Sigmoid colon (tissue), 7 donors: ENCODE data around the gene CLCN7. TPM values are rescaled to one million over a fixed set of nuclear protein-coding genes. Genes with fewer than 3 reads are reported as not detected.

Source experiments
- DNase-seq: peaks from one replicate; pipeline ENCODE4 v3.0.0-alpha.2; 2019
- H3K27ac ChIP-seq, 4 donors: fragments of 200-600 bp; sonication (generic); one replicate each; pipeline ENCODE4 v1.5.1; 2016 to 2019; ENCODE audit warnings: mild to moderate bottlenecking in 1 of 4
- H3K27me3 ChIP-seq, 3 donors: fragments of 200-600 bp; sonication (generic); one replicate each; pipeline ENCODE4 v1.5.1; 2019; ENCODE audit warnings: mild to moderate bottlenecking in 1 of 3
- H3K36me3 ChIP-seq, 4 donors: fragments of 200-600 bp; sonication (generic); one replicate each; pipeline ENCODE4 v1.5.1; 2016 to 2019
- H3K4me1 ChIP-seq, 4 donors: fragments of 200-600 bp; sonication (generic); one replicate each; pipeline ENCODE4 v1.5.1; 2017 to 2019
- H3K4me3 ChIP-seq, 4 donors: fragments of 200-600 bp; sonication (generic); one replicate each; pipeline ENCODE4 v1.5.1; 2017 to 2019; ENCODE audit warnings: mild to moderate bottlenecking in 2 of 4, moderate library complexity in 1 of 4
- H3K9me3 ChIP-seq, 4 donors: fragments of 200-600 bp in 3 of 4; sonication (generic) in 3 of 4; one replicate each; pipeline versions ENCODE4 v1.5.1 to v1.6.1; 2013 to 2019
- CTCF ChIP-seq, 4 experiments: fragments of 450-650 bp in 3 of 4; fragments of 200-600 bp in 1 of 4; IDR thresholded peaks; one replicate each; pipeline ENCODE4 v1.5.1; 2016 to 2019; ENCODE audit warnings: antibody characterized with exemption in 4 of 4, mild to moderate bottlenecking in 3 of 4, moderate library complexity in 2 of 4
- EP300 ChIP-seq, 4 donors: sonication (generic); formaldehyde crosslinking; IDR thresholded peaks; one replicate each; pipeline ENCODE4 v1.6.1; 2017; ENCODE audit warnings: antibody characterized with exemption in 4 of 4
- POLR2A ChIP-seq, 2 donors: fragments of 450-650 bp; IDR thresholded peaks; one replicate each; pipeline ENCODE4 v1.6.1; 2016; ENCODE audit warnings: antibody characterized with exemption in 2 of 2, mild to moderate bottlenecking in 2 of 2, moderate library complexity in 2 of 2
- POLR2AphosphoS5 ChIP-seq, 4 donors: sonication (generic); formaldehyde crosslinking; IDR thresholded peaks; one replicate each; pipeline ENCODE4 v1.6.1; 2017; ENCODE audit warnings: antibody characterized with exemption in 4 of 4
- WGBS, 2 donors: extraction: QIAGEN DNeasy Blood & Tissue Kit; methylation state at CpG; one replicate each; pipeline ENCODE4 v1.1.7; 2013; 5-methylcytosine and 5-hydroxymethylcytosine counted together
- intact Hi-C: fragments of 100-400 bp; cut with DNase I; formaldehyde crosslinking; loops from one replicate; pipeline ENCODE4 v1.15.1; 2023
- polyA plus RNA-seq, 3 donors: library from polyadenylated mRNA; stranded (reverse); fragments of 200-250 nt; gene quantifications; one replicate each; pipeline ENCODE4 v1.2.3, GENCODE V29; 2013
- total RNA-seq, 4 donors: library from RNA; depleted of rRNA; stranded (reverse); fragments of >200 nt; gene quantifications; one replicate each; pipeline ENCODE4 v1.1.0, GENCODE V29; 2016
- donor health status: healthy with polysubstance abuse.
- donor health status: Bipolar disorder and iron deficiency.
- donor health status: healthy.

Gene CLCN7
- total and polyA plus RNA-seq, 7 donors: 4.2 to 78.7 (median 38.7) TPM

GRCh38 chr16:1465567-1465915 lies 9.3 kb downstream of the CLCN7 start:
- no peak overlapping the region for H3K4me3 ChIP-seq
- H3K4me1 ChIP-seq: peaks cover 0 to 16% (median 11%) of the 10 kb centered on the region in 4 donors
- WGBS, 2 donors: 94 to 95% methylated on average over 13 of the region's 13 CpGs
- peaks cover 0 to 29% (median 5%) of the 10 kb centered on the region in 4 donors for H3K36me3 ChIP-seq
- no peak overlapping the region for H3K27ac ChIP-seq
- no peaks in the 10 kb centered on the region for H3K27me3 ChIP-seq
- no peak for DNase-seq
- TF ChIP-seq POLR2A (IDR thresholded peaks at IDR 0.05): no peak
- TF ChIP-seq EP300 (IDR thresholded peaks at IDR 0.05): no peak
- TF ChIP-seq CTCF (IDR thresholded peaks at IDR 0.05): no peak
- TF ChIP-seq POLR2AphosphoS5 (IDR thresholded peaks at IDR 0.05): no peak
- no peaks in the 10 kb centered on the region for H3K9me3 ChIP-seq
- intact Hi-C loops: no loop called here

GRCh38 chr16:1464894-1465566 lies 9.8 kb downstream of the CLCN7 start:
- intact Hi-C loops: no loop called here
- DNase-seq: no peak
- peaks cover 0 to 17% (median 9%) of the 10 kb centered on the region in 4 donors for H3K4me1 ChIP-seq
- no peak overlapping the region for H3K4me3 ChIP-seq
- peaks cover 0 to 34% (median 6%) of the 10 kb centered on the region in 4 donors for H3K36me3 ChIP-seq
- WGBS, 2 donors: 92 to 94% methylated on average over 33 of the region's 33 CpGs
- TF ChIP-seq EP300 (IDR thresholded peaks at IDR 0.05): no peak
- H3K27me3 ChIP-seq: no peaks in the 10 kb centered on the region
- no peaks in the 10 kb centered on the region for H3K9me3 ChIP-seq
- no peak overlapping the region for H3K27ac ChIP-seq

DNA sequence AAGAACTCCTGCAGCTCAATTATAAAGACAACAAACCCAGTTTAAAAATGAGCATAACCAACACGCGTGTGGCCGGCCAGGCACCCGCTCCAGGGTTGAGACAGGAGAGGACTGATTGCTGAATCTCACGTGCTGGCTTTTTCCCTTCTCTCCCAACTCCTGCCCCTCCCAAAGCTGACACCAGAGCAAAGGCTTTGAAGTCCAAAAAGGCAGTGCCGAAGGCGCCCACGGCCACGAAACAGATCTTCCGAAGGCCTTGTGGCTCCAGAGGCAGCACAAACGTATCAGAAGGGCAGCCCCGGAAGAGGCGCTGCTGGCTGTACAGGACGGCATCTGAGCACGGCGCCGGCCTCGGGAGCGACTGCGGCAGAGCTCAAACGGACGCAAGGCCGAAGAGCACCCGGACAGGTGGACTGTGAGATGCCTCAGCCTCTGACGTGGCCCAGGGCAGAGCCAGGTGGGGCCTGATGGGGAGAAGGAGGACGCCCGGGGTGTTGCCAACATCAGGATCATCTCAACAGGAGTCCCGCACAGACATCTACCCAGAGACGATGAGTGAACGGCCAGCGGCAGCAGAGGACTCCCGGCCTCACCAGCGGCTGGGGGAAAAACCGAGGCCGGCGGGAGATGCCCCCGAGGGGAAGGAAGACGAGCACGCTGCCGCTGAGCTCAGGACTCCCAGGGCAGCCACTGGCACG lies 10.5 kb downstream of the CLCN7 start:
- DNase-seq: no peak
- H3K4me3 ChIP-seq: no peak overlapping the region
- H3K9me3 ChIP-seq: no peaks in the 10 kb centered on the region
- H3K27me3 ChIP-seq: no peaks in the 10 kb centered on the region
- H3K4me1 ChIP-seq: peaks cover 0 to 21% (median 9%) of the 10 kb centered on the region in 4 donors
- H3K27ac ChIP-seq: no peak overlapping the region
- peaks cover 0 to 36% (median 7%) of the 10 kb centered on the region in 4 donors for H3K36me3 ChIP-seq
- intact Hi-C loops: no loop called here
- 94 to 95% methylated on average over 41 of the region's 41 CpGs for WGBS, 2 donors
- TF ChIP-seq EP300 (IDR thresholded peaks at IDR 0.05): no peak
- TF ChIP-seq POLR2A (IDR thresholded peaks at IDR 0.05): no peak
- TF ChIP-seq POLR2AphosphoS5 (IDR thresholded peaks at IDR 0.05): no peak
- no peak for TF ChIP-seq CTCF (IDR thresholded peaks at IDR 0.05)

- Histone ChIP-seq H3K4me3 (peak overlapping the region in 1 of 4 donors; percentile 9), H3K36me3 (peaks cover 8 to 66% (median 10%) of the 10 kb centered on the region in 4 donors), H3K27me3 (no peaks in the 10 kb centered on the region), H3K9me3 (no peaks in the 10 kb centered on the region), H3K27ac (peak overlapping the region in 3 of 4 donors; percentile 66 to 80 (median 67)), H3K4me1 (peaks cover 0 to 21% (median 9%) of the 10 kb centered on the region in 4 donors)
- WGBS, 2 donors: 87 to 92% methylated on average over 24 of the region's 24 CpGs
- no peak for DNase-seq
- peak in 2 of 4 donors; percentile 33 to 56 for TF ChIP-seq POLR2AphosphoS5 (IDR thresholded peaks at IDR 0.05)
- no peak for TF ChIP-seq POLR2A (IDR thresholded peaks at IDR 0.05)
- TF ChIP-seq CTCF (IDR thresholded peaks at IDR 0.05): no peak
- intact Hi-C loops: no loop called here
Observed at GRCh38 chr16:1461146-1461545, 13.7 kb downstream of the CLCN7 start.

GRCh38 chr16:1460602-1461138 lies 14.2 kb downstream of the CLCN7 start:
- 92 to 94% methylated on average over 30 of the region's 30 CpGs for WGBS, 2 donors
- intact Hi-C loops: no loop called here
- peak overlapping the region in 1 of 4 donors; percentile 9 for H3K4me3 ChIP-seq
- H3K36me3 ChIP-seq: peaks cover 13 to 70% (median 14%) of the 10 kb centered on the region in 4 donors
- H3K27ac ChIP-seq: peak overlapping the region in 3 of 4 donors; percentile 66 to 80 (median 67)
- no peaks in the 10 kb centered on the region for H3K27me3 ChIP-seq
- no peaks in the 10 kb centered on the region for H3K9me3 ChIP-seq
- peaks cover 0 to 21% (median 9%) of the 10 kb centered on the region in 4 donors for H3K4me1 ChIP-seq
- TF ChIP-seq CTCF (IDR thresholded peaks at IDR 0.05) (no peak), POLR2AphosphoS5 (IDR thresholded peaks at IDR 0.05) (no peak), EP300 (IDR thresholded peaks at IDR 0.05) (no peak), POLR2A (IDR thresholded peaks at IDR 0.05) (no peak)
- no peak for DNase-seq
